ENCODE data around the gene GPR25. TPM values are rescaled to one million over a fixed set of nuclear protein-coding genes. Genes with fewer than 3 reads are reported as not detected.

The GPR25 gene
- total RNA-seq, 1 donor from 2014 or later, result not detected

- TF ChIP-seq EZH2phosphoT487 (IDR thresholded peaks at IDR 0.05) (no peak), EZH2 (IDR thresholded peaks at IDR 0.05) (no peak), CTCF (IDR thresholded peaks at IDR 0.05) (no peak)
- no peaks in the 10 kb centered on the region for H4K20me1 ChIP-seq (ENCODE audit: low read depth)
- DNase-seq (ENCODE audit: low spot score), result peak; percentile 25
- no peak overlapping the region for H3K4me3 Mint-ChIP-seq
- H3K27me3 Mint-ChIP-seq (ENCODE audit: insufficient read depth, low read depth), result peaks cover 3% of the 10 kb centered on the region
- no peak overlapping the region for H3K27ac ChIP-seq
- no peak overlapping the region for H3K27ac Mint-ChIP-seq
- H3K4me1 ChIP-seq, result peaks cover 13% of the 10 kb centered on the region
- peaks cover 5% of the 10 kb centered on the region for H3K36me3 Mint-ChIP-seq
- no peak overlapping the region for H3K4me2 ChIP-seq
- H3K9me3 ChIP-seq (ENCODE audit: low read depth), result no peaks in the 10 kb centered on the region
- no peaks in the 10 kb centered on the region for H3K9me3 Mint-ChIP-seq
- no peaks in the 10 kb centered on the region for H3K36me3 ChIP-seq
- H3F3A ChIP-seq (ENCODE audit: low read depth), result peaks cover 16% of the 10 kb centered on the region
- no peaks in the 10 kb centered on the region for H3K27me3 ChIP-seq
- H3K4me3 ChIP-seq, result no peak overlapping the region
- peaks cover 3% of the 10 kb centered on the region for H3K4me1 Mint-ChIP-seq
- H3K9ac ChIP-seq, result no peak overlapping the region
- no peaks in the 10 kb centered on the region for H3K79me2 ChIP-seq (ENCODE audit: low read depth)
- no peak overlapping the region for H2AFZ ChIP-seq (replicated peaks)
These were observed 44.6 kb downstream of the GPR25 start for GRCh38 chr1:200917291-200917817.

- Histone ChIP-seq H3F3A (ENCODE audit: low read depth) (peaks cover 16% of the 10 kb centered on the region), H4K20me1 (ENCODE audit: low read depth) (no peaks in the 10 kb centered on the region), H3K4me2 (no peak overlapping the region), H3K27me3 (no peaks in the 10 kb centered on the region), H3K36me3 (no peaks in the 10 kb centered on the region), H2AFZ (replicated peaks) (no peak overlapping the region), H3K4me3 (no peak overlapping the region), H3K79me2 (ENCODE audit: low read depth) (no peaks in the 10 kb centered on the region), H3K27ac (no peak overlapping the region), H3K9ac (no peak overlapping the region), H3K9me3 (ENCODE audit: low read depth) (no peaks in the 10 kb centered on the region), H3K4me1 (peaks cover 13% of the 10 kb centered on the region)
- no peak for DNase-seq (ENCODE audit: low spot score)
- Mint-ChIP-seq H3K4me1 (peaks cover 3% of the 10 kb centered on the region), H3K36me3 (peaks cover 2% of the 10 kb centered on the region), H3K4me3 (no peak overlapping the region), H3K27me3 (ENCODE audit: insufficient read depth, low read depth) (peaks cover 3% of the 10 kb centered on the region), H3K9me3 (no peaks in the 10 kb centered on the region), H3K27ac (no peak overlapping the region)
- TF ChIP-seq EZH2 (IDR thresholded peaks at IDR 0.05) (no peak), CTCF (IDR thresholded peaks at IDR 0.05) (no peak), EZH2phosphoT487 (IDR thresholded peaks at IDR 0.05) (no peak)
These were observed 45.2 kb downstream of the GPR25 start for GRCh38 chr1:200918006-200918405.

- Histone ChIP-seq H3K9ac (no peak overlapping the region), H3K9me3 (ENCODE audit: low read depth) (no peaks in the 10 kb centered on the region), H3K27ac (no peak overlapping the region), H3K27me3 (no peaks in the 10 kb centered on the region), H3F3A (ENCODE audit: low read depth) (peaks cover 16% of the 10 kb centered on the region), H4K20me1 (ENCODE audit: low read depth) (no peaks in the 10 kb centered on the region), H3K4me3 (no peak overlapping the region), H3K36me3 (no peaks in the 10 kb centered on the region), H2AFZ (replicated peaks) (no peak overlapping the region), H3K4me2 (no peak overlapping the region), H3K4me1 (peaks cover 13% of the 10 kb centered on the region), H3K79me2 (ENCODE audit: low read depth) (no peaks in the 10 kb centered on the region)
- no peaks in the 10 kb centered on the region for H3K9me3 Mint-ChIP-seq
- no peak for TF ChIP-seq EZH2 (IDR thresholded peaks at IDR 0.05)
- TF ChIP-seq CTCF (IDR thresholded peaks at IDR 0.05), result no peak
- TF ChIP-seq EZH2phosphoT487 (IDR thresholded peaks at IDR 0.05), result no peak
- H3K27me3 Mint-ChIP-seq (ENCODE audit: insufficient read depth, low read depth), result peaks cover 3% of the 10 kb centered on the region
- peaks cover 3% of the 10 kb centered on the region for H3K4me1 Mint-ChIP-seq
- no peak overlapping the region for H3K4me3 Mint-ChIP-seq
- H3K27ac Mint-ChIP-seq, result no peak overlapping the region
- H3K36me3 Mint-ChIP-seq, result no peaks in the 10 kb centered on the region
- no peak for DNase-seq (ENCODE audit: low spot score)
These were observed 46.6 kb downstream of the GPR25 start for GRCh38 chr1:200919386-200919785.

Data from neural progenitor cell (in vitro differentiated cells).